ENCODE measurements around the gene JUND. TPM values are rescaled to one million over a fixed set of nuclear protein-coding genes. Genes with fewer than 3 reads are reported as not detected.

Gene JUND
- total RNA-seq, 2 experiments from 2014 or later = 1,827 to 1,976 TPM

DNA sequence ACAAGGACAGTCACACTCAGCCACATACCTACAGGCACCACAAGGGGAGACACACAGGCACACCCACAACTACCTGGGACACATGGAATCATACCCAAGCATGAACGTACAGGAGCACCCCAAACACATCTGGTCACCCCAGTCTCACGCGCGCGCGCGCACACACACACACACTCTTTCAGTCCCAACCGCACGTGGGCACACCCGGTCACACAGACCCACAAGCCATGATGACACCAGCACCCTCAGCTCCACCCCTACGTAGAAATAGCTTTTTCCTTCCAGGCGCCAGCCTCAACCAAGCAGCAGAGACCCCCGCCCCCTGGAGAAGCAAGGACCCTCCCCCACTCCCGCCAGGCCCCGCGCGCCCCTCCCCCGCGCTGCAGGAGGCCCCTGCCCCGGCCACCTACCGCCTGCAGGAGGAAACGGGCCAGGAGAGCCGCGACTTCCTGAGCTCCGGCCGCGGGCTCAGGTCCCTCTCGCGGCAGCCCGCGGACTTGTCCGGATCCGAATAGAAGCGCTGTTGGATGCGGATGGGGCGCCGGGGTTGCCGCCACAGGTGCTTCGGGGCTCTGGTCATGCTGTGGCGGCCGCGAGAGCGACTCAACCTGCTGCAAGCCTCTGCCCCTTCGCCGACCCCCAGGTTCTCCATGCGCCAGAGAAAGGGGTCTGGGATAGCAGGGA lies 48.7 kb downstream of the JUND start:
- Mint-ChIP-seq H3K27me3 (peaks cover 83% of the 10 kb centered on the region), H3K36me3 (ENCODE audit: low read depth) (no peaks in the 10 kb centered on the region), H3K4me3 (no peak overlapping the region), H3K9me3 (peaks cover 5% of the 10 kb centered on the region), H3K4me1 (ENCODE audit: low read depth) (no peaks in the 10 kb centered on the region), H3K27ac (no peak overlapping the region)
- Histone ChIP-seq H3K9me3 (ENCODE audit: control insufficient read depth in 1 of 2, insufficient read depth in 1 of 2, low read length in 2 of 2) (peaks cover 8 to 34% of the 10 kb centered on the region in 2 experiments), H3K27ac (ENCODE audit: low read depth in 1 of 2, low read length in 2 of 2) (no peak overlapping the region), H3K4me1 (ENCODE audit: insufficient read depth, low read length) (peaks cover 10% of the 10 kb centered on the region), H3K4me3 (ENCODE audit: low read length) (no peak overlapping the region), H3K27me3 (ENCODE audit: control insufficient read depth in 1 of 2, insufficient read depth in 2 of 2, low read length in 2 of 2) (peaks cover 62 to 66% of the 10 kb centered on the region in 2 experiments), H3K36me3 (ENCODE audit: insufficient read depth, low read length) (no peaks in the 10 kb centered on the region)
- TF ChIP-seq, protein P1, sequence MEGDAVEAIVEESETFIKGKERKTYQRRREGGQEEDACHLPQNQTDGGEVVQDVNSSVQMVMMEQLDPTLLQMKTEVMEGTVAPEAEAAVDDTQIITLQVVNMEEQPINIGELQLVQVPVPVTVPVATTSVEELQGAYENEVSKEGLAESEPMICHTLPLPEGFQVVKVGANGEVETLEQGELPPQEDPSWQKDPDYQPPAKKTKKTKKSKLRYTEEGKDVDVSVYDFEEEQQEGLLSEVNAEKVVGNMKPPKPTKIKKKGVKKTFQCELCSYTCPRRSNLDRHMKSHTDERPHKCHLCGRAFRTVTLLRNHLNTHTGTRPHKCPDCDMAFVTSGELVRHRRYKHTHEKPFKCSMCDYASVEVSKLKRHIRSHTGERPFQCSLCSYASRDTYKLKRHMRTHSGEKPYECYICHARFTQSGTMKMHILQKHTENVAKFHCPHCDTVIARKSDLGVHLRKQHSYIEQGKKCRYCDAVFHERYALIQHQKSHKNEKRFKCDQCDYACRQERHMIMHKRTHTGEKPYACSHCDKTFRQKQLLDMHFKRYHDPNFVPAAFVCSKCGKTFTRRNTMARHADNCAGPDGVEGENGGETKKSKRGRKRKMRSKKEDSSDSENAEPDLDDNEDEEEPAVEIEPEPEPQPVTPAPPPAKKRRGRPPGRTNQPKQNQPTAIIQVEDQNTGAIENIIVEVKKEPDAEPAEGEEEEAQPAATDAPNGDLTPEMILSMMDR (IDR thresholded peaks at IDR 0.05) = no peak
- ChIA-PET POLR2A (interaction anchor here (0.7 to 3.0 kb wide), 2 partner anchors 28 to 40 kb away, joined by 4 to 7 read pairs; partner anchors contain the start of genes MPV17L2 and RAB3A), CTCF (no interaction called here)
- DNase-seq (no peak), ATAC-seq (ENCODE audit: poor library complexity) (no peak)
- intact Hi-C loops (cut with DNase I, micrococcal nuclease) = loop anchor here in 1 of 2 experiments (10.0 kb wide), 1 partner anchor 348 kb away; no protein-coding TSS in a partner anchor

DNA sequence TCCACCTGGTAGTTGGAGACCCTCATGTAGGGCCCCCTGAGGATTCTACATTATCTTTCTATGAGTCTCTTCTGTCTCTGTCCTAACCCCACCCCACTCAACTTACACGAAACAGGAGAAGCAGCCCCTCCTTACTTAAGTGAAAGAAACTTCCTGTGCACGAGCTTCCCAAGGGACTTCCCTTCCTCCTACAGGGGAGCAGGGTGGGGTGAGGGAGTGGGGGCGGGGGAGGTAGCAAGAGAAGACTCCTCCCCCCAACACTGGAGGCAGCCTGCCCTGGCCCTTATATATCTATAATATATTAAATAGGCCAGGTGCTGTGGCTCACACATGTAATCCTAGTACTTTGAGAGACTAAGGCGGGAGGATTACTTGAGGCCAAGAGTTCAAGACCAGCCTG lies 49.6 kb downstream of the JUND start:
- Histone ChIP-seq H3K9me3 (ENCODE audit: control insufficient read depth in 1 of 2, insufficient read depth in 1 of 2, low read length in 2 of 2) (peaks cover 8 to 34% of the 10 kb centered on the region in 2 experiments), H3K36me3 (ENCODE audit: insufficient read depth, low read length) (no peaks in the 10 kb centered on the region), H3K4me1 (ENCODE audit: insufficient read depth, low read length) (peaks cover 10% of the 10 kb centered on the region), H3K27ac (ENCODE audit: low read depth in 1 of 2, low read length in 2 of 2) (no peak overlapping the region), H3K4me3 (ENCODE audit: low read length) (no peak overlapping the region), H3K27me3 (ENCODE audit: control insufficient read depth in 1 of 2, insufficient read depth in 2 of 2, low read length in 2 of 2) (peaks cover 71 to 75% of the 10 kb centered on the region in 2 experiments)
- ChIA-PET CTCF (no interaction called here), POLR2A (interaction anchor here (3.0 kb wide), 1 partner anchor 39 kb away, joined by 7 read pairs; the partner anchor contains the start of gene MPV17L2)
- Mint-ChIP-seq H3K4me1 (ENCODE audit: low read depth) (no peaks in the 10 kb centered on the region), H3K36me3 (ENCODE audit: low read depth) (no peaks in the 10 kb centered on the region), H3K4me3 (no peak overlapping the region), H3K27me3 (peaks cover 88% of the 10 kb centered on the region), H3K9me3 (peaks cover 5% of the 10 kb centered on the region), H3K27ac (no peak overlapping the region)
- intact Hi-C loops (cut with DNase I, micrococcal nuclease) = loop anchor here in 1 of 2 experiments (10.0 kb wide), 1 partner anchor 347 kb away; no protein-coding TSS in a partner anchor
- ATAC-seq (ENCODE audit: poor library complexity) (no peak), DNase-seq (no peak)
- TF ChIP-seq, protein P1 (IDR thresholded peaks at IDR 0.05) = no peak

DNA sequence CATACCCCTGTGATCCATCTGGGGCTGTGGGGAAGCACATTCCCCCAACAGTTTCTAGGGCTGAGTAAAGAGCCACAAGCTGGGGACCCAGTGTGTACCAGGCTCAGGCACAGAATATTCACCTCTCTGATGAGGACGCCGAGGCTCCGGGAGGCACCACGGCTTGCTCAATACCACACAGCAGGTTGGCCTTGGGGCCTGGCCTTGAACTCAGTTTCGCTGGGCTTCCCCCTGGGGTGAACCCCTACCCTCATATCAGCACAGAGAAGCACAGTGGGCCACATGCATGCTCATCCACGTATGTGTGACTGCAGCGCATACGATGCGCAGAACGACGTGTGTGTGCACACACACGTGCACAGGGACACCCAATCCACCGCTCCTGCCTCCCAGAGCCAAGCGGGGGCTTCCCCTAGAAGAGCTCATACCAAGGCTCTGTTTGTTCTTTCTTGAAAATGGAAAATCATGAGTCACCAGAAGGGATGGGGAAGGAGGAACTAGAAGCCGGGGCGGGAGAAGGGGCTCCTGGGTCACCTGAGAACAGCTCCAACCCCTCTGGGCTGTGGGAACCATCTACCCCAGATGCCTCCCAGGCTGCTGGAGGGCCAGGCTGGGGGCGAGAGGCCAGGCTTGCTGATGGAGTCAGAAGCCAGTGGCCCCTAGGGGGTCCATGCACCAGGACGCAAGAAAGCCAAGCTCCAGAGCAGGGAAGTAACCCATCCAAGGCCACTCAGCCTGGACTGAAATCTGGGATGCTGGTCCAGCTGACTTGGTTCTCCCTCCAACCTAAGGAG lies 50.3 kb downstream of the JUND start:
- Mint-ChIP-seq H3K27me3 (peaks cover 87% of the 10 kb centered on the region), H3K36me3 (ENCODE audit: low read depth) (no peaks in the 10 kb centered on the region), H3K4me3 (no peak overlapping the region), H3K9me3 (peaks cover 5% of the 10 kb centered on the region), H3K27ac (no peak overlapping the region), H3K4me1 (ENCODE audit: low read depth) (no peaks in the 10 kb centered on the region)
- peaks cover 75 to 82% of the 10 kb centered on the region in 2 experiments for H3K27me3 ChIP-seq (ENCODE audit: control insufficient read depth in 1 of 2, insufficient read depth in 2 of 2, low read length in 2 of 2)
- peaks cover 11% of the 10 kb centered on the region for H3K4me1 ChIP-seq (ENCODE audit: insufficient read depth, low read length)
- TF ChIP-seq, protein P1 (IDR thresholded peaks at IDR 0.05) = no peak
- H3K4me3 ChIP-seq (ENCODE audit: low read length) = no peak overlapping the region
- no peak for ATAC-seq (ENCODE audit: poor library complexity)
- H3K27ac ChIP-seq (ENCODE audit: low read depth in 1 of 2, low read length in 2 of 2) = no peak overlapping the region
- peaks cover 8 to 35% of the 10 kb centered on the region in 2 experiments for H3K9me3 ChIP-seq (ENCODE audit: control insufficient read depth in 1 of 2, insufficient read depth in 1 of 2, low read length in 2 of 2)
- DNase-seq = no peak
- intact Hi-C loops (cut with DNase I, micrococcal nuclease) = loop anchor here in 1 of 2 experiments (10.0 kb wide), 1 partner anchor 346 kb away; no protein-coding TSS in a partner anchor
- H3K36me3 ChIP-seq (ENCODE audit: insufficient read depth, low read length) = no peaks in the 10 kb centered on the region
- CTCF ChIA-PET = no interaction called here
- POLR2A ChIA-PET = interaction anchor here (3.0 kb wide), 1 partner anchor 39 kb away, joined by 7 read pairs; the partner anchor contains the start of gene MPV17L2
